SK-N-SH treated with all-trans-retinoic acid at 6 μM for 48 hours (cell line): ENCODE results near the gene SSR1.

Source experiments
- ATAC-seq: fragments of 200-7000 bp; cut with Tn5 transposase; 3 replicates; pipeline ENCODE4 v1.9.1; 2020; ENCODE audit warnings: mild to moderate bottlenecking, moderate library complexity
- ARNTL ChIP-seq: fragments of 450-650 bp; formaldehyde crosslinking; IDR thresholded peaks from 2 replicates; pipeline ENCODE4 v1.5.0; 2020; ENCODE audit warnings: low read depth, mild to moderate bottlenecking, moderate library complexity, borderline replicate concordance
- BACH2 ChIP-seq: fragments of 250-450 bp; sonication (Bioruptor Pico); IDR thresholded peaks from 2 replicates; pipeline ENCODE4 v1.9.0; 2021; ENCODE audit warnings: mild to moderate bottlenecking, borderline replicate concordance
- CREB5 ChIP-seq: fragments of 250-450 bp; sonication (Bioruptor Pico); IDR thresholded peaks from 2 replicates; pipeline ENCODE4 v1.5.1; 2020; ENCODE audit warnings: low read depth, mild to moderate bottlenecking, moderate library complexity
- ESRRG ChIP-seq: fragments of 250-450 bp; sonication (Bioruptor Pico); IDR thresholded peaks from 2 replicates; pipeline ENCODE4 v1.6.1; 2021; ENCODE audit warnings: mild to moderate bottlenecking
- ISL1 ChIP-seq: fragments of 250-450 bp; sonication (Bioruptor Pico); IDR thresholded peaks from 2 replicates; pipeline ENCODE4 v2.1.2; 2022; ENCODE audit warnings: mild to moderate bottlenecking, moderate library complexity
- PATZ1 ChIP-seq: fragments of 250-450 bp; sonication (Bioruptor Pico); IDR thresholded peaks from 2 replicates; pipeline ENCODE4 v1.8.0; 2020; ENCODE audit warnings: mild to moderate bottlenecking, moderate library complexity, borderline replicate concordance
- SNAI2 ChIP-seq: fragments of 250-450 bp; sonication (Bioruptor Pico); IDR thresholded peaks from 2 replicates; pipeline ENCODE4 v1.5.0; 2020; ENCODE audit warnings: mild to moderate bottlenecking, moderate library complexity
- TCF4 ChIP-seq: fragments of 250-450 bp; sonication (Bioruptor Pico); IDR thresholded peaks from 2 replicates; pipeline ENCODE4 v1.8.0; 2021; ENCODE audit warnings: mild to moderate bottlenecking, moderate library complexity, borderline replicate concordance
- TSHZ2 ChIP-seq: fragments of 250-450 bp; sonication (Bioruptor Pico); IDR thresholded peaks from 2 replicates; pipeline ENCODE4 v1.5.0; 2020; ENCODE audit warnings: mild to moderate bottlenecking, moderate library complexity
- ZC3H10 ChIP-seq: fragments of 250-450 bp; sonication (Bioruptor Pico); IDR thresholded peaks from 2 replicates; pipeline ENCODE4 v1.5.1; 2021; ENCODE audit warnings: mild to moderate bottlenecking, moderate library complexity
- ZFP3 ChIP-seq: fragments of 250-450 bp; sonication (Bioruptor Pico); IDR thresholded peaks from 2 replicates; pipeline ENCODE4 v1.5.0; 2020; ENCODE audit warnings: mild to moderate bottlenecking, moderate library complexity
- ZFP30 ChIP-seq: fragments of 450-650 bp; formaldehyde crosslinking; IDR thresholded peaks from 2 replicates; pipeline ENCODE4 v1.5.0; 2022; ENCODE audit warnings: mild to moderate bottlenecking, moderate library complexity
- ZNF565 ChIP-seq: fragments of 450-650 bp; formaldehyde crosslinking; conservative IDR thresholded peaks from 2 replicates; pipeline ENCODE4 v1.5.0; 2020; ENCODE audit warnings: low read depth, mild to moderate bottlenecking, moderate library complexity
- ZNF70 ChIP-seq: fragments of 450-650 bp; formaldehyde crosslinking; IDR thresholded peaks from 2 replicates; pipeline ENCODE4 v1.5.0; 2020; ENCODE audit warnings: mild to moderate bottlenecking, moderate library complexity
- ZNF8 ChIP-seq: fragments of 450-650 bp; formaldehyde crosslinking; IDR thresholded peaks from 2 replicates; pipeline ENCODE4 v1.5.0; 2020; ENCODE audit warnings: mild to moderate bottlenecking, moderate library complexity
- TF ChIP-seq, protein P1 (sequence below): fragments of 250-450 bp; sonication (Bioruptor Pico); IDR thresholded peaks from 2 replicates; pipeline ENCODE4 v1.5.1; 2021; ENCODE audit warnings: mild to moderate bottlenecking, moderate library complexity
- TF ChIP-seq, protein P2 (sequence below): fragments of 250-450 bp; sonication (Bioruptor Pico); IDR thresholded peaks from 2 replicates; pipeline ENCODE4 v1.8.0; 2021; ENCODE audit warnings: low read depth, mild to moderate bottlenecking, moderate library complexity, borderline replicate concordance

The SSR1 gene

GRCh38 chr6:7260291-7261031 is 52.5 kb downstream of the SSR1 start:
- TF ChIP-seq ZFP30 (CRISPR knock-in tag) = no peak
- peak; percentile 32 for ATAC-seq

- no peak for ATAC-seq
- TF ChIP-seq, protein P1, sequence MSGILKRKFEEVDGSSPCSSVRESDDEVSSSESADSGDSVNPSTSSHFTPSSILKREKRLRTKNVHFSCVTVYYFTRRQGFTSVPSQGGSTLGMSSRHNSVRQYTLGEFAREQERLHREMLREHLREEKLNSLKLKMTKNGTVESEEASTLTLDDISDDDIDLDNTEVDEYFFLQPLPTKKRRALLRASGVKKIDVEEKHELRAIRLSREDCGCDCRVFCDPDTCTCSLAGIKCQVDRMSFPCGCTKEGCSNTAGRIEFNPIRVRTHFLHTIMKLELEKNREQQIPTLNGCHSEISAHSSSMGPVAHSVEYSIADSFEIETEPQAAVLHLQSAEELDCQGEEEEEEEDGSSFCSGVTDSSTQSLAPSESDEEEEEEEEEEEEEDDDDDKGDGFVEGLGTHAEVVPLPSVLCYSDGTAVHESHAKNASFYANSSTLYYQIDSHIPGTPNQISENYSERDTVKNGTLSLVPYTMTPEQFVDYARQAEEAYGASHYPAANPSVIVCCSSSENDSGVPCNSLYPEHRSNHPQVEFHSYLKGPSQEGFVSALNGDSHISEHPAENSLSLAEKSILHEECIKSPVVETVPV (CRISPR knock-in tag) = no peak
- TF ChIP-seq PATZ1 (CRISPR knock-in tag) (no peak), ARNTL (CRISPR knock-in tag) (no peak), ZFP3 (CRISPR knock-in tag) (no peak), ZNF8 (no peak), ZNF565 (CRISPR knock-in tag) (no peak), CREB5 (no peak), TSHZ2 (CRISPR knock-in tag) (no peak), TCF4 (CRISPR knock-in tag) (no peak), ISL1 (CRISPR knock-in tag) (no peak), ZNF70 (CRISPR knock-in tag) (no peak), SNAI2 (no peak), BACH2 (CRISPR knock-in tag) (no peak), ESRRG (CRISPR knock-in tag) (no peak), ZC3H10 (no peak)
- TF ChIP-seq, protein P2, sequence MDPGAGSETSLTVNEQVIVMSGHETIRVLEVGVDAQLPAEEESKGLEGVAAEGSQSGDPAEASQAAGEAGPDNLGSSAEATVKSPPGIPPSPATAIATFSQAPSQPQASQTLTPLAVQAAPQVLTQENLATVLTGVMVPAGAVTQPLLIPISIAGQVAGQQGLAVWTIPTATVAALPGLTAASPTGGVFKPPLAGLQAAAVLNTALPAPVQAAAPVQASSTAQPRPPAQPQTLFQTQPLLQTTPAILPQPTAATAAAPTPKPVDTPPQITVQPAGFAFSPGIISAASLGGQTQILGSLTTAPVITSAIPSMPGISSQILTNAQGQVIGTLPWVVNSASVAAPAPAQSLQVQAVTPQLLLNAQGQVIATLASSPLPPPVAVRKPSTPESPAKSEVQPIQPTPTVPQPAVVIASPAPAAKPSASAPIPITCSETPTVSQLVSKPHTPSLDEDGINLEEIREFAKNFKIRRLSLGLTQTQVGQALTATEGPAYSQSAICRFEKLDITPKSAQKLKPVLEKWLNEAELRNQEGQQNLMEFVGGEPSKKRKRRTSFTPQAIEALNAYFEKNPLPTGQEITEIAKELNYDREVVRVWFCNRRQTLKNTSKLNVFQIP (CRISPR knock-in tag) = no peak
These were observed 54.7 kb downstream of the SSR1 start for GRCh38 chr6:7258231-7258763.

- no peak for ATAC-seq
- no peak for TF ChIP-seq CREB5
These were observed 55.3 kb downstream of the SSR1 start for GRCh38 chr6:7257521-7258230.
